A673 (cell line): Measurements from ENCODE around the gene YEATS2.

Experiments
- CTCF ChIP-seq: fragments of 300-800, 200-600 bp; sonication (generic); conservative IDR thresholded peaks from 2 replicates; pipeline ENCODE4 v1.5.1; 2017; ENCODE audit warnings: low read depth, mild to moderate bottlenecking, antibody characterized with exemption, low read length, moderate library complexity, mixed read lengths
- EZH2 ChIP-seq: fragments of 200-600 bp; sonication (generic); IDR thresholded peaks from 2 replicates; pipeline ENCODE4 v1.6.1; 2017; ENCODE audit warnings: borderline replicate concordance, low read depth, mild to moderate bottlenecking, mixed read lengths, antibody characterized with exemption, low read length; ENCODE audit not compliant: poor library complexity, severe bottlenecking

GRCh38 chr3:183833516-183833915, 135.9 kb downstream of the YEATS2 start:
- no peak for TF ChIP-seq CTCF
- no peak for TF ChIP-seq EZH2
